Muscle layer of duodenum (tissue), 2 donors: ENCODE results near the gene LRP2.

Source experiments
- H3K27ac ChIP-seq: one replicate; pipeline ENCODE4 v1.7.0; 2013; ENCODE audit warnings: mild to moderate bottlenecking, low read length
- H3K27me3 ChIP-seq: one replicate; pipeline ENCODE4 v1.7.0; 2013; ENCODE audit warnings: low read depth, mild to moderate bottlenecking, control low read depth, low read length
- H3K36me3 ChIP-seq, 2 donors: one replicate each; pipeline ENCODE4 v1.7.0; 2013; ENCODE audit warnings: low read length in 2 of 2, control low read depth in 1 of 2, mild to moderate bottlenecking in 1 of 2; ENCODE audit not compliant: insufficient read depth in 2 of 2, control insufficient read depth in 1 of 2
- H3K4me1 ChIP-seq, 2 donors: one replicate each; pipeline ENCODE4 v1.7.0; 2013; ENCODE audit warnings: low read length in 2 of 2, mild to moderate bottlenecking in 2 of 2, control low read depth in 1 of 2, moderate library complexity in 1 of 2; ENCODE audit not compliant: insufficient read depth in 2 of 2, control insufficient read depth in 1 of 2
- H3K4me3 ChIP-seq, 2 donors: one replicate each; pipeline ENCODE4 v1.7.0; 2013; ENCODE audit warnings: low read length in 2 of 2, low read depth in 1 of 2, mild to moderate bottlenecking in 1 of 2
- H3K9me3 ChIP-seq, 2 donors: one replicate each; pipeline ENCODE4 v1.7.0; 2013; ENCODE audit warnings: low read length in 2 of 2, control low read depth in 1 of 2, mild to moderate bottlenecking in 1 of 2; ENCODE audit not compliant: control insufficient read depth in 1 of 2
- donor health status: healthy.

Gene LRP2

DNA sequence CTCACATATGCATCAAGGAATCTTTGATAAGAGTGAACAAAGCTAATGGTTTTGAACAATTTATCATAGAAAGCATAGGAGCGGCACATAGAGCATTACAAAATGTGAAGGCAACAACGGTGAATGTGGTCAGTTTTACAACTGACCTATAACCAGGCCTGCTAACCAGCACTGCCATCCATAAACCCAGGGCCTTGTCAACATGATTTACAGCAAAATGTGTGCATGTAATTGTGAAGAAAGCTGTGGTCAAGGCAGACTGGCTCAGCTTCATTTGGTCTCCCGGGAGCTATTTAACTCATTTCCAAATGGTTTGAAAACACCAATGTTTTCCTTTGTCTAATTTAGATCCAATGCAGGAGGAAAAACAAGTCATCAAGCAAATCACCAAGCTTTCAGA, 173.2 kb downstream of the LRP2 start:
- no peaks in the 10 kb centered on the region for H3K36me3 ChIP-seq
- H3K4me1 ChIP-seq, result no peaks in the 10 kb centered on the region
- no peaks in the 10 kb centered on the region for H3K9me3 ChIP-seq
- H3K27ac ChIP-seq, result no peak overlapping the region
- H3K4me3 ChIP-seq, result no peak overlapping the region
- no peaks in the 10 kb centered on the region for H3K27me3 ChIP-seq

DNA sequence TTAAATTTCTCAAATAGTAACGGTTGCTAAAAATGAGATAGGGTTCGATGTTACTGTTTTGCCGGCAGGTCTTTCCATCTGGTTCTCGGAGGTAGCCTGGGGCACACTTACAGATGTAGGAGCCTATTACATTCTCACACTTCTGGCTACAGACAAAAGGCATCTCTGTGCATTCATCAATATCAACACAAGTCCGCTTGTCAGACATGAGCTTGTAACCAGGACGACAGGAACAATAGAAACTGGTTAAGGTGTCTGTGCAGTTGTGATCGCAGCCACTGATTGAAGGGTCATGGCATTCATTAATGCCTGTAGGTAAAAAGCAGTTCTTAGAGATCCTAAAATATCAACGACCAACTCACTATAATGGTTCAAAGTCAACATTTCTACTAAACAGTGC, 176.6 kb downstream of the LRP2 start:
- Histone ChIP-seq H3K9me3 (no peaks in the 10 kb centered on the region), H3K27ac (no peak overlapping the region), H3K4me3 (no peak overlapping the region), H3K4me1 (no peaks in the 10 kb centered on the region), H3K27me3 (no peaks in the 10 kb centered on the region), H3K36me3 (no peaks in the 10 kb centered on the region)

- Histone ChIP-seq H3K27ac (no peak overlapping the region), H3K9me3 (no peaks in the 10 kb centered on the region)
Measured at GRCh38 chr2:169184074-169184473, 178.3 kb downstream of the LRP2 start.

DNA sequence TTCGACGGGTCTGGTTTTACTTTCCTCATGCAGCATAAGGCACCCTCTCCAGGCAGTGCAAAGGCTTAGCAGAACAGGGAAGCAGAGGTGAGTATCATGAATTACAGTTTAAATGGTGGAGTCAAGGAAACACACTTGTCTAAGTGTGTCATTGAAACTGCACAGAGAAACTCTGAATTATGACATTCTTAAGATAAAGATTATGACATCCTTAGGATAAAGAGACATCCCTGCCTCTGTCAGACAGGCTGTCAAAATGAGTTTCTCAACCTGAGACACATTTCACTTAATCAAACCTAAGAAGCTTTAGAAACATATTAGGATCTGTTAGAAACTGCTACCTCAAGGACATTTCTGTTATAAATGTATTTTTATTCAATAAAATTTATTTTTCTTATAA, 179.8 kb downstream of the LRP2 start:
- no peaks in the 10 kb centered on the region for H3K9me3 ChIP-seq
- H3K4me3 ChIP-seq, result no peak overlapping the region
- no peaks in the 10 kb centered on the region for H3K4me1 ChIP-seq
- no peak overlapping the region for H3K27ac ChIP-seq
- no peaks in the 10 kb centered on the region for H3K36me3 ChIP-seq
- H3K27me3 ChIP-seq, result no peaks in the 10 kb centered on the region

More at GRCh38 chr2:169184074-169184473, 178.3 kb downstream of the LRP2 start:
- Histone ChIP-seq H3K4me1 (no peaks in the 10 kb centered on the region), H3K27me3 (no peaks in the 10 kb centered on the region), H3K36me3 (no peaks in the 10 kb centered on the region), H3K4me3 (no peak overlapping the region)

GRCh38 chr2:169178804-169179390, 183.4 kb downstream of the LRP2 start:
- Histone ChIP-seq H3K27ac (no peak overlapping the region), H3K9me3 (no peaks in the 10 kb centered on the region), H3K4me3 (no peak overlapping the region), H3K36me3 (no peaks in the 10 kb centered on the region), H3K4me1 (no peaks in the 10 kb centered on the region), H3K27me3 (no peaks in the 10 kb centered on the region)

GRCh38 chr2:169178364-169178763, 184.0 kb downstream of the LRP2 start:
- Histone ChIP-seq H3K27me3 (no peaks in the 10 kb centered on the region), H3K4me3 (no peak overlapping the region), H3K36me3 (no peaks in the 10 kb centered on the region)

DNA sequence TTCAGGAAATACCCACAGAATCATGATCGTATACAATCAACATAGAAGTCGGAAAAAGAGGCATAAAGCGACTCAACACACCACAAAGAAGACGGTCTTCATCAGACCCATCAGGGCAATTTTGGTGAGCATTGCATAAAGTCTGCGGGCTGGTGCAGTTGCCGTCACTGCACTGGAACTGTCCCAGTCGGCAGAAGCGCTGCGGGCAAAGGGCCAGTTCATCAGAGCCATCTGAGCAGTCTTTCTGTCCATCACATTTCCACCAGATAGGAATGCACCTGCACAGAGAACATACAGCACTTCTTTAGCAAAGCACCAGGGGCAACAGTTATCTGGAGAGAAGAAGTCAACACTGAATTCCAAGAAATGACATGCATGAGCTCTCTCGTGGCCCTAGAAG, 187.2 kb downstream of the LRP2 start:
- Histone ChIP-seq H3K36me3 (no peaks in the 10 kb centered on the region), H3K4me1 (no peaks in the 10 kb centered on the region), H3K27me3 (no peaks in the 10 kb centered on the region), H3K27ac (no peak overlapping the region), H3K4me3 (no peak overlapping the region), H3K9me3 (no peaks in the 10 kb centered on the region)

More at GRCh38 chr2:169178364-169178763, 184.0 kb downstream of the LRP2 start:
- Histone ChIP-seq H3K4me1 (no peaks in the 10 kb centered on the region), H3K9me3 (no peaks in the 10 kb centered on the region), H3K27ac (no peak overlapping the region)

- no peaks in the 10 kb centered on the region for H3K4me1 ChIP-seq
- no peaks in the 10 kb centered on the region for H3K27me3 ChIP-seq
- no peaks in the 10 kb centered on the region for H3K9me3 ChIP-seq
- H3K4me3 ChIP-seq, result no peak overlapping the region
- no peaks in the 10 kb centered on the region for H3K36me3 ChIP-seq
- no peak overlapping the region for H3K27ac ChIP-seq
Measured at GRCh38 chr2:169173876-169174275, 188.5 kb downstream of the LRP2 start.

DNA sequence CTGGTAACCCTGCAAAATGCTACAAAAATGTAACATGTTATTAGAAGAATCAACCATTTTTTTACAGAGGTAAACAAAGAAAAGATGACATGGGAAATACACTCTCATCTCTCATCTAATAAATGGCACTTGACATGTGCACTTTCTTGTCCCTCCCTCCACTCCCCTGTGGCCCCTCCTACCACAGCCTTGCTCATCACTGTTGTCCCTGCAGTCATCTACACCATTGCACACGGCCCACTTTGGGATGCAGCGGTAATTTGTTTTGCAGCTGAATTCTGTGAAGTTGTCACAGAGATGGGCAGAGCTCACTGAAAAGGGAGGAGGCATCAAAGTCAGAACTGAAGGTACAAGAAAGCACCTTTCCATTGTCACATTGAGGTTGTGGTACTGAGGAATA, 189.4 kb downstream of the LRP2 start:
- no peaks in the 10 kb centered on the region for H3K36me3 ChIP-seq
- no peaks in the 10 kb centered on the region for H3K27me3 ChIP-seq
- H3K27ac ChIP-seq, result no peak overlapping the region

GRCh38 chr2:169172151-169172735, 190.1 kb downstream of the LRP2 start:
- no peaks in the 10 kb centered on the region for H3K4me1 ChIP-seq
- no peaks in the 10 kb centered on the region for H3K9me3 ChIP-seq
- no peaks in the 10 kb centered on the region for H3K27me3 ChIP-seq
- H3K36me3 ChIP-seq, result no peaks in the 10 kb centered on the region
- no peak overlapping the region for H3K4me3 ChIP-seq
- no peak overlapping the region for H3K27ac ChIP-seq

More for the DNA sequence above, 189.4 kb downstream of the LRP2 start:
- Histone ChIP-seq H3K4me3 (no peak overlapping the region), H3K9me3 (no peaks in the 10 kb centered on the region), H3K4me1 (no peaks in the 10 kb centered on the region)

DNA sequence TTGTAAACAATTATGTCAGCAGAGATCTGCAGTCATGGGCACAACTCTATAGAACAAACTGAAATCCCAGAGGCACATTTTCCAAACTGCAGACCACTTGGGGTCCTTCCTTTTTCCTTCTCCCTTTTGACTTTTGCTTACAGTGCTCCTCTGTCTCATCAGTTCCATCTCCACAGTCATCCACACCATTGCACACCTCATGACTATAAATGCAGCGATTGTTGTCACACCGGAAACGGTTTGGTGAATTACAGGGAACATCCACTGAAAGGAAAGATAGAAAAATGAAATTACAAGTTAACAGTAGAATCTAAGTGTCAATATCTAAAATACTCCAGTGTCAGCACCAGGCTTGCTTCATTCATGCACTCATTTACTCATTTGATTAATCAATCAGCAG, 196.5 kb downstream of the LRP2 start:
- H3K27me3 ChIP-seq, result no peaks in the 10 kb centered on the region

DNA sequence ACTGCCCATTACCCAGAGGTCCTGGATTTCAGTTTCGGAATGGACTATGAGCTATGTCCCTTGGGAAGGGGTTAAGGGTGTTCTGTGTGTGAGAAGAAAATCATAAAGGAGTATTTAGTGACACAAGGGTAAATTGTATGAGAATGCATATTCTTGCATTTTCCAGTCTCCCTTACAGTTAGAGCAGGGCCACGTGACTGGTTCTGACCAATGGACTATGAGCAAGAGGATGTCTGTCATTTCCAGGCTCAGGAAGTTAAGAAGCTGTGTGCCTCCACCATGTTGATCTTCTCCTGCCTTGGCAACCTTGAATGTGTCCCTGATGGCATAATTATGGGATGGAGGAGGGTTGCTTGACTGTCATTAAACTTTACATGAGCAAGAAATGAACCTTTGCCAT, 198.0 kb downstream of the LRP2 start:
- no peaks in the 10 kb centered on the region for H3K36me3 ChIP-seq
- H3K9me3 ChIP-seq, result no peaks in the 10 kb centered on the region
- H3K27ac ChIP-seq, result no peak overlapping the region
- H3K27me3 ChIP-seq, result no peaks in the 10 kb centered on the region
- no peak overlapping the region for H3K4me3 ChIP-seq
- H3K4me1 ChIP-seq, result no peaks in the 10 kb centered on the region

More for the DNA sequence above, 196.5 kb downstream of the LRP2 start:
- Histone ChIP-seq H3K4me1 (no peaks in the 10 kb centered on the region), H3K4me3 (no peak overlapping the region), H3K36me3 (no peaks in the 10 kb centered on the region), H3K27ac (no peak overlapping the region), H3K9me3 (no peaks in the 10 kb centered on the region)
